SK-N-SH (cell line): ENCODE results near the gene DOCK6. TPM values are rescaled to one million over a fixed set of nuclear protein-coding genes. Genes with fewer than 3 reads are reported as not detected.

Experiments used
- CTCF ChIA-PET: fragments of 300-600, 350-600 bp; formaldehyde crosslinking; extraction: SDS; loops from one replicate; lab custom pipeline; 2021; lab: Yijun Ruan, JAX
- POLR2A ChIA-PET: fragments of 350-600 bp; sonication (Branson Sonifier 250); formaldehyde crosslinking; extraction: SDS; loops from one replicate; lab custom pipeline; 2020; ENCODE audit warnings: antibody characterized with exemption, inconsistent platforms; lab: Yijun Ruan, JAX
- DNase-seq: peaks from one replicate; pipeline ENCODE4 v3.0.0; 2012
- H2AFZ ChIP-seq: fragments of 200-600 bp; sonication (generic); 2 replicates; pipeline ENCODE4 v1.8.1; 2016; ENCODE audit warnings: antibody characterized with exemption, mild to moderate bottlenecking, low read depth
- H3F3A ChIP-seq: fragments of 200-600 bp; sonication (generic); replicated peaks from 2 replicates; pipeline ENCODE3; 2016; ENCODE audit warnings: antibody characterized with exemption, mild to moderate bottlenecking; ENCODE audit not compliant: insufficient read depth
- H3K27ac ChIP-seq, 2 experiments: fragments of 200-500 bp in 1 of 2; fragments of 200-600 bp in 1 of 2; sonication (Bioruptor generic) in 1 of 2; sonication (generic), shearing (Covaris generic) in 1 of 2; 2 replicates each; pipeline versions ENCODE4 v1.5.1 to v1.6.1; 2014 to 2016; ENCODE audit warnings: low read depth in 2 of 2, inconsistent platforms in 1 of 2, low read length in 1 of 2, mild to moderate bottlenecking in 1 of 2, mixed read lengths in 1 of 2
- H3K27me3 ChIP-seq: fragments of 200-600 bp; sonication (generic), shearing (Covaris generic); 2 replicates; pipeline ENCODE4 v1.6.1; 2016; ENCODE audit warnings: mixed run types; ENCODE audit not compliant: insufficient read depth
- H3K36me3 ChIP-seq, 2 experiments: fragments of 200-500 bp in 1 of 2; fragments of 200-600 bp in 1 of 2; sonication (Bioruptor generic) in 1 of 2; sonication (generic) in 1 of 2; replicated peaks in 1 of 2; 2 replicates each; pipeline versions ENCODE3 to v1.5.1; 2014 to 2016; ENCODE audit warnings: low read length in 1 of 2, mild to moderate bottlenecking in 1 of 2; ENCODE audit not compliant: insufficient read depth in 2 of 2, control insufficient read depth in 1 of 2
- H3K4me1 ChIP-seq, 2 experiments: fragments of 200-500 bp in 1 of 2; fragments of 200-600 bp in 1 of 2; sonication (Bioruptor generic) in 1 of 2; sonication (generic), shearing (Covaris generic) in 1 of 2; 2 replicates each; pipeline versions ENCODE4 v1.5.1 to v1.6.1; 2014 to 2016; ENCODE audit warnings: low read depth in 1 of 2, low read length in 1 of 2, mixed run types in 1 of 2; ENCODE audit not compliant: insufficient read depth in 2 of 2, control insufficient read depth in 1 of 2
- H3K4me2 ChIP-seq: fragments of 200-600 bp; sonication (generic), shearing (Covaris generic); 2 replicates; pipeline ENCODE4 v1.6.1; 2017; ENCODE audit warnings: mixed run types
- H3K4me3 ChIP-seq, 2 experiments: fragments of 200-500 bp in 1 of 2; fragments of 200-600 bp in 1 of 2; sonication (Bioruptor generic) in 1 of 2; sonication (generic), shearing (Covaris generic) in 1 of 2; 2 replicates each; pipeline versions ENCODE4 v1.5.1 to v1.8.1; 2014 to 2016; ENCODE audit warnings: low read depth in 2 of 2, inconsistent platforms in 1 of 2, low read length in 1 of 2, mild to moderate bottlenecking in 1 of 2, mixed read lengths in 1 of 2, moderate library complexity in 1 of 2
- H3K79me2 ChIP-seq: fragments of 200-600 bp; sonication (generic); 2 replicates; pipeline ENCODE4 v1.8.1; 2017; ENCODE audit warnings: mild to moderate bottlenecking; ENCODE audit not compliant: insufficient read depth
- H3K9ac ChIP-seq: fragments of 200-600 bp; sonication (generic); 2 replicates; pipeline ENCODE4 v1.6.1; 2017; ENCODE audit warnings: mixed run types
- H3K9me2 ChIP-seq: fragments of 200-600 bp; sonication (generic); 2 replicates; pipeline ENCODE4 v1.6.1; 2017; ENCODE audit warnings: mixed run types
- H3K9me3 ChIP-seq: fragments of 200-600 bp; sonication (generic); 2 replicates; pipeline ENCODE4 v1.6.1; 2017; ENCODE audit warnings: mixed run types, mild to moderate bottlenecking, moderate library complexity
- H4K20me1 ChIP-seq: fragments of 200-600 bp; sonication (generic); 2 replicates; pipeline ENCODE4 v1.6.1; 2017; ENCODE audit warnings: mild to moderate bottlenecking, mixed run types; ENCODE audit not compliant: insufficient read depth
- ELF1 ChIP-seq: IDR thresholded peaks from 2 replicates; pipeline ENCODE4 v1.4.0; 2012
- FOXM1 ChIP-seq: IDR thresholded peaks from 2 replicates; pipeline ENCODE4 v1.4.0; 2012; ENCODE audit warnings: low read depth, mild to moderate bottlenecking
- GATA2 ChIP-seq: sonication (generic); formaldehyde crosslinking; IDR thresholded peaks from 2 replicates; pipeline ENCODE4 v1.5.0; 2020; ENCODE audit warnings: mild to moderate bottlenecking, missing genetic modification reagents
- MEF2A ChIP-seq: IDR thresholded peaks from 2 replicates; pipeline ENCODE4 v1.4.0; 2012; ENCODE audit warnings: low read depth, borderline replicate concordance
- MXI1 ChIP-seq: IDR thresholded peaks from 2 replicates; pipeline ENCODE4 v1.6.1; 2012; ENCODE audit warnings: mild to moderate bottlenecking, low read depth, low read length, improper control_type of control experiment
- NFIC ChIP-seq: IDR thresholded peaks from 2 replicates; pipeline ENCODE4 v1.4.0; 2012; ENCODE audit warnings: borderline replicate concordance
- POLR2AphosphoS5 ChIP-seq: IDR thresholded peaks from 2 replicates; pipeline ENCODE4 v1.6.1; 2012; ENCODE audit warnings: low read depth, low read length
- RAD21 ChIP-seq: IDR thresholded peaks from 2 replicates; pipeline ENCODE4 v1.6.1; 2012; ENCODE audit warnings: mild to moderate bottlenecking, low read length
- RFX5 ChIP-seq: IDR thresholded peaks from 2 replicates; pipeline ENCODE4 v1.6.1; 2012; ENCODE audit warnings: mild to moderate bottlenecking, improper control_type of control experiment, low read length
- RXRA ChIP-seq: IDR thresholded peaks from 2 replicates; pipeline ENCODE4 v1.4.0; 2012; ENCODE audit warnings: low read depth, mild to moderate bottlenecking, borderline replicate concordance
- SIN3A ChIP-seq: IDR thresholded peaks from 2 replicates; pipeline ENCODE4 v1.6.1; 2012; ENCODE audit warnings: low read depth, mild to moderate bottlenecking, low read length, moderate library complexity, borderline replicate concordance
- SMC3 ChIP-seq: IDR thresholded peaks from 2 replicates; pipeline ENCODE4 v1.6.1; 2012; ENCODE audit warnings: low read depth, low read length, improper control_type of control experiment
- TCF12 ChIP-seq: IDR thresholded peaks from 2 replicates; pipeline ENCODE4 v1.4.0; 2012
- TEAD4 ChIP-seq: IDR thresholded peaks from 2 replicates; pipeline ENCODE4 v1.4.0; 2012; ENCODE audit warnings: mild to moderate bottlenecking, borderline replicate concordance; ENCODE audit not compliant: insufficient read depth
- USF1 ChIP-seq: IDR thresholded peaks from 2 replicates; pipeline ENCODE4 v1.4.0; 2012; ENCODE audit warnings: low read depth, borderline replicate concordance
- WGBS: methylation state at CpG from one replicate; pipeline ENCODE4 v1.1.6; 2017; ENCODE audit warnings: low lambda C conversion rate; 5-methylcytosine and 5-hydroxymethylcytosine counted together
- polyA plus RNA-seq, 3 experiments: library from polyadenylated mRNA; depleted of rRNA; stranded (reverse); fragments of >200 nt; gene quantifications; 2 replicates each; pipeline ENCODE4 v1.2.3, GENCODE V29; 2012
- TF ChIP-seq, protein P1 (sequence below): IDR thresholded peaks from 2 replicates; pipeline ENCODE4 v1.4.0; 2012; ENCODE audit warnings: low read depth
- TF ChIP-seq, protein P2 (sequence below): IDR thresholded peaks from 2 replicates; pipeline ENCODE4 v1.4.0; 2012; ENCODE audit warnings: low read depth, borderline replicate concordance

DOCK6 gene
- polyA plus RNA-seq, 1 of the 3 experiments (the other 2 are of a cell fraction), result 18.3 TPM

DNA sequence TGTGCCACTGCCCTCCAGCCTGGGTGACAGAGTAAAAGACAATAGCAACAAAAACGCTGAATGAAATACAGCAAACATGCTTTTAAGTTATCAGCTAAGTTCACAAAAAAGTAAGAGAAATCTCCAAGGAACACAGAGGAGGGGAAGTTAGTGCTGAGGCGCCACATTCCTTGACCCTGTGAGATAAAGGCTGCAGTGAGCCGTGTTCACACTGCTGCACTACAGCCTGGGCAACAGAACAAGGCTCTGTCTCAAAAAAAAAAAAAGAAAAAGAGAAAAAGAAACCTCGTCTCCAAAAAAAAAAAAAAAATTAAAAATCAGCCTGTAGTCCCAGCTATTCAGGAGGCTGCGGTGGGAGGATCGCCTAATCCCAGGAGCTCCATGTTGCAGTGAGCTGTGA lies 16.3 kb upstream of the DOCK6 start:
- Histone ChIP-seq H3K9me2 (no peaks in the 10 kb centered on the region), H3K4me1 (peaks cover 0 to 5% of the 10 kb centered on the region in 2 experiments; a peak in 1 of 4 replicates), H3K4me3 (no peak overlapping the region), H3K9ac (no peak overlapping the region), H4K20me1 (no peaks in the 10 kb centered on the region), H3K79me2 (no peaks in the 10 kb centered on the region), H3K4me2 (no peak overlapping the region), H3K36me3 (no peaks in the 10 kb centered on the region), H3F3A (no peaks in the 10 kb centered on the region), H3K27ac (no peak overlapping the region), H2AFZ (no peak overlapping the region), H3K27me3 (no peaks in the 10 kb centered on the region; the same call in 1 of the 2 replicates), H3K9me3 (no peaks in the 10 kb centered on the region)
- ChIA-PET POLR2A (no interaction called here), CTCF (interaction anchor here (1.2 to 1.5 kb wide), 2 partner anchors 14 to 204 kb away, joined by 4 read pairs; no protein-coding TSS in a partner anchor)
- 55% methylated on average over 6 of the region's 6 CpGs for WGBS
- DNase-seq, result no peak
- TF ChIP-seq, protein P1, sequence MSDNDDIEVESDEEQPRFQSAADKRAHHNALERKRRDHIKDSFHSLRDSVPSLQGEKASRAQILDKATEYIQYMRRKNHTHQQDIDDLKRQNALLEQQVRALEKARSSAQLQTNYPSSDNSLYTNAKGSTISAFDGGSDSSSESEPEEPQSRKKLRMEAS, result no peak
- no peak for TF ChIP-seq FOXM1
- no peak for TF ChIP-seq GATA2 (CRISPR knock-in tag)
- no peak for TF ChIP-seq TEAD4
- TF ChIP-seq SMC3, result no peak
- TF ChIP-seq POLR2AphosphoS5, result no peak
- no peak for TF ChIP-seq MXI1
- TF ChIP-seq TCF12, result no peak
- TF ChIP-seq SIN3A, result no peak
- no peak for TF ChIP-seq NFIC
- TF ChIP-seq RAD21, result no peak
- TF ChIP-seq MEF2A, result no peak
- no peak for TF ChIP-seq RXRA
- TF ChIP-seq ELF1, result no peak
- no peak for TF ChIP-seq USF1

DNA sequence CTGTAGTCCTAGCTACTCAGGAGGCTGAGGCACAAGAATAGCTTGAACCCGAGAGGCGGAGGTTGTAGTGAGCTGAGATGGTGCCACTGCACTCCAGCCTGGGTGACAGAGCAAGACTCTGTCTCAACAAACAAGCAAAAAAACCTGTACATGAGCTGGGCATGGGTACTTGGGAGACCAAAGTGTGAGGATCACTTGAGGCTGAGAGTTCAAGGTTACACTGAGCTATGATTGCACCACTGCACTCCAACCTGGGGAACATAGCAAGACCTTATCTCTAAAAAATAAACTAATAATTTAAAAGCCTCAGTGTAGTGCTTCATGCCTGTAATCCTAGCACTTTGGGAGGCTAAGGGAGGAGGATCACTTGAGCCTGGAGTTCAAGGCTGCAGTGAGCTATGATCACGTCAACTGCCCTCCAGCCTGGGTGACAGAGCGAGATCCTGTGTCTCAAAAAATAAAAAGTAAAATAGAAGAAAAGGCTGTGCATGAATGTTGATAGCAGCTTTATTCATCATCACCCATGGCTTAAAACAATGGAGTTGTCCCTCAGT lies 12.3 kb upstream of the DOCK6 start:
- WGBS, result 75% methylated on average over 4 of the region's 4 CpGs
- CTCF ChIA-PET, result interaction anchor here (0.6 to 1.6 kb wide), 6 partner anchors 10 to 404 kb away, joined by 3 to 8 read pairs (median 3); partner anchors contain the start of gene DOCK6
- no peaks in the 10 kb centered on the region for H4K20me1 ChIP-seq
- H3K36me3 ChIP-seq, result no peaks in the 10 kb centered on the region
- TF ChIP-seq TEAD4, result no peak
- no peak for TF ChIP-seq GATA2 (CRISPR knock-in tag)
- TF ChIP-seq, protein P2, sequence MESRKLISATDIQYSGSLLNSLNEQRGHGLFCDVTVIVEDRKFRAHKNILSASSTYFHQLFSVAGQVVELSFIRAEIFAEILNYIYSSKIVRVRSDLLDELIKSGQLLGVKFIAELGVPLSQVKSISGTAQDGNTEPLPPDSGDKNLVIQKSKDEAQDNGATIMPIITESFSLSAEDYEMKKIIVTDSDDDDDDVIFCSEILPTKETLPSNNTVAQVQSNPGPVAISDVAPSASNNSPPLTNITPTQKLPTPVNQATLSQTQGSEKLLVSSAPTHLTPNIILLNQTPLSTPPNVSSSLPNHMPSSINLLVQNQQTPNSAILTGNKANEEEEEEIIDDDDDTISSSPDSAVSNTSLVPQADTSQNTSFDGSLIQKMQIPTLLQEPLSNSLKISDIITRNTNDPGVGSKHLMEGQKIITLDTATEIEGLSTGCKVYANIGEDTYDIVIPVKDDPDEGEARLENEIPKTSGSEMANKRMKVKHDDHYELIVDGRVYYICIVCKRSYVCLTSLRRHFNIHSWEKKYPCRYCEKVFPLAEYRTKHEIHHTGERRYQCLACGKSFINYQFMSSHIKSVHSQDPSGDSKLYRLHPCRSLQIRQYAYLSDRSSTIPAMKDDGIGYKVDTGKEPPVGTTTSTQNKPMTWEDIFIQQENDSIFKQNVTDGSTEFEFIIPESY, result no peak
- TF ChIP-seq SIN3A, result no peak
- TF ChIP-seq SMC3, result no peak
- no peak for TF ChIP-seq USF1
- TF ChIP-seq RFX5, result no peak
- H3K79me2 ChIP-seq, result no peaks in the 10 kb centered on the region
- H2AFZ ChIP-seq, result no peak overlapping the region
- H3K4me2 ChIP-seq, result no peak overlapping the region
- no peaks in the 10 kb centered on the region for H3K4me1 ChIP-seq
- H3F3A ChIP-seq, result no peaks in the 10 kb centered on the region
- no peaks in the 10 kb centered on the region; the same call in 1 of the 2 replicates for H3K27me3 ChIP-seq
- H3K27ac ChIP-seq, result no peak overlapping the region
- no peaks in the 10 kb centered on the region for H3K9me3 ChIP-seq
- no peak overlapping the region for H3K4me3 ChIP-seq
- no peak for DNase-seq
- H3K9me2 ChIP-seq, result no peaks in the 10 kb centered on the region
- POLR2A ChIA-PET, result no interaction called here
- H3K9ac ChIP-seq, result no peak overlapping the region
